Measurements from ENCODE around the gene MCAM. TPM values are rescaled to one million over a fixed set of nuclear protein-coding genes. Genes with fewer than 3 reads are reported as not detected.

Gene MCAM
- total RNA-seq, 1 experiment from 2014 or later = 26.4 TPM

- TF ChIP-seq FOXJ3 (CRISPR knock-in tag; IDR thresholded peaks at IDR 0.05; ENCODE audit: borderline replicate concordance) (no peak), ETV6 (CRISPR knock-in tag; IDR thresholded peaks at IDR 0.05) (no peak), AR (CRISPR knock-in tag; IDR thresholded peaks at IDR 0.05) (no peak), PREB (CRISPR knock-in tag; IDR thresholded peaks at IDR 0.05; ENCODE audit: borderline replicate concordance) (no peak), E2F5 (CRISPR knock-in tag; IDR thresholded peaks at IDR 0.05) (no peak), E2F4 (CRISPR knock-in tag; IDR thresholded peaks at IDR 0.05; ENCODE audit: borderline replicate concordance, low read depth) (no peak), PRDM15 (CRISPR knock-in tag; IDR thresholded peaks at IDR 0.05) (no peak), KAT7 (CRISPR knock-in tag; IDR thresholded peaks at IDR 0.05; ENCODE audit: borderline replicate concordance) (no peak), ZNF138 (CRISPR knock-in tag; conservative IDR thresholded peaks at IDR 0.05) (no peak), GRHL2 (CRISPR knock-in tag; IDR thresholded peaks at IDR 0.05; ENCODE audit: insufficient replicate concordance, severe bottlenecking) (no peak), NFYB (CRISPR knock-in tag; conservative IDR thresholded peaks at IDR 0.05; ENCODE audit: low read depth) (no peak)
- Mint-ChIP-seq H3K27ac (no peak overlapping the region), H3K36me3 (no peaks in the 10 kb centered on the region), H3K4me3 (no peak overlapping the region), H3K4me1 (peaks cover 12% of the 10 kb centered on the region), H3K9me3 (no peaks in the 10 kb centered on the region), H3K27me3 (ENCODE audit: low read depth) (peaks cover 70% of the 10 kb centered on the region)
- POLR2A ChIA-PET = no interaction called here
- ATAC-seq (no peak), DNase-seq (ENCODE audit: low spot score) (no peak)
- CTCF ChIA-PET = interaction anchor here (0.6 to 10.4 kb wide), 6 partner anchors 11 to 132 kb away, joined by 3 to 262 read pairs (median 3); partner anchors contain the start of gene USP2
These were observed 28.8 kb upstream of the MCAM start for GRCh38 chr11:119345685-119346084.

- ATAC-seq (no peak), DNase-seq (ENCODE audit: low spot score) (no peak)
- peaks cover 67% of the 10 kb centered on the region for H3K27me3 Mint-ChIP-seq (ENCODE audit: low read depth)
- H3K4me1 Mint-ChIP-seq = peaks cover 12% of the 10 kb centered on the region
- H3K4me3 Mint-ChIP-seq = no peak overlapping the region
- H3K27ac Mint-ChIP-seq = no peak overlapping the region
- ChIA-PET POLR2A (no interaction called here), CTCF (interaction anchor here (0.6 to 10.4 kb wide), 9 partner anchors 12 to 200 kb away, joined by 3 to 262 read pairs (median 3); partner anchors contain the start of gene USP2)
- H3K9me3 Mint-ChIP-seq = no peaks in the 10 kb centered on the region
- no peaks in the 10 kb centered on the region for H3K36me3 Mint-ChIP-seq
- TF ChIP-seq GABPB1 (CRISPR knock-in tag; IDR thresholded peaks at IDR 0.05) (no peak), E2F4 (CRISPR knock-in tag; IDR thresholded peaks at IDR 0.05; ENCODE audit: borderline replicate concordance, low read depth) (no peak), TEAD4 (CRISPR knock-in tag; IDR thresholded peaks at IDR 0.05) (no peak), JUN (CRISPR knock-in tag; IDR thresholded peaks at IDR 0.05) (no peak), AFF4 (CRISPR knock-in tag; IDR thresholded peaks at IDR 0.05; ENCODE audit: borderline replicate concordance) (no peak), ZNF512 (CRISPR knock-in tag; IDR thresholded peaks at IDR 0.05; ENCODE audit: borderline replicate concordance) (no peak)
These were observed 27.5 kb upstream of the MCAM start for GRCh38 chr11:119344291-119345010.

Measured in WTC11 (cell line).